WTC11 (cell line): ENCODE measurements around the gene HIKESHI. TPM values are rescaled to one million over a fixed set of nuclear protein-coding genes. Genes with fewer than 3 reads are reported as not detected.
A peak's percentile ranks its signal among the peaks of the same experiment; 100 is the strongest.

ENCODE experiments used
- ATAC-seq: fragments of 200-7000 bp; cut with Tn5 transposase; 2 replicates; pipeline ENCODE4 v1.10.0; 2021; ENCODE audit warnings: mild to moderate bottlenecking, moderate library complexity
- CTCF ChIA-PET: fragments of 300-600 bp; sonication (Branson Sonifier 250); formaldehyde crosslinking; loops from one replicate; lab custom pipeline; 2021; ENCODE audit warnings: antibody characterized with exemption; lab: Charles Lee
- POLR2A ChIA-PET: fragments of 350-600 bp; sonication (Branson Sonifier 250); formaldehyde crosslinking; loops from one replicate; lab custom pipeline; 2021; ENCODE audit warnings: antibody characterized with exemption; lab: Charles Lee
- DNase-seq: peaks from one replicate; pipeline ENCODE4 v3.0.0; 2021; ENCODE audit warnings: low spot score
- H3K27ac Mint-ChIP-seq: 2 replicates; pipeline ENCODE4 v1.8.0; 2021; ENCODE audit warnings: mixed read lengths
- H3K27me3 Mint-ChIP-seq: 2 replicates; pipeline ENCODE4 v1.8.0; 2021; ENCODE audit warnings: low read depth, mild to moderate bottlenecking, moderate library complexity, mixed read lengths
- H3K36me3 Mint-ChIP-seq: 2 replicates; pipeline ENCODE4 v1.8.0; 2021; ENCODE audit warnings: mixed read lengths
- H3K4me1 Mint-ChIP-seq: 2 replicates; pipeline ENCODE4 v1.8.0; 2022; ENCODE audit warnings: mixed read lengths
- H3K4me3 Mint-ChIP-seq: 2 replicates; pipeline ENCODE4 v1.8.0; 2021; ENCODE audit warnings: mild to moderate bottlenecking, moderate library complexity, mixed read lengths
- H3K9me3 Mint-ChIP-seq: 2 replicates; pipeline ENCODE4 v1.8.0; 2021; ENCODE audit warnings: mixed read lengths
- ATF3 ChIP-seq: sonication (generic); formaldehyde crosslinking; conservative IDR thresholded peaks from 2 replicates; pipeline ENCODE4 v1.8.1; 2022; ENCODE audit warnings: mild to moderate bottlenecking, missing genetic modification reagents
- ERG ChIP-seq: fragments of 250-450 bp; sonication (Bioruptor Pico); IDR thresholded peaks from 2 replicates; pipeline ENCODE4 v1.8.0; 2021; ENCODE audit warnings: mild to moderate bottlenecking
- HMGXB4 ChIP-seq: sonication (generic); formaldehyde crosslinking; IDR thresholded peaks from 2 replicates; pipeline ENCODE4 v1.8.1; 2023; ENCODE audit warnings: mild to moderate bottlenecking, moderate library complexity, missing genetic modification reagents
- IRF1 ChIP-seq: sonication (generic); formaldehyde crosslinking; IDR thresholded peaks from 2 replicates; pipeline ENCODE4 v1.8.0; 2023; ENCODE audit warnings: missing genetic modification reagents
- MLX ChIP-seq: sonication (generic); formaldehyde crosslinking; IDR thresholded peaks from 2 replicates; pipeline ENCODE4 v1.8.1; 2023; ENCODE audit warnings: mild to moderate bottlenecking, missing genetic modification reagents, moderate library complexity
- PRRX2 ChIP-seq: fragments of 250-450 bp; sonication (Bioruptor Pico); IDR thresholded peaks from 2 replicates; pipeline ENCODE4 v1.8.0; 2021; ENCODE audit warnings: mild to moderate bottlenecking
- SP1 ChIP-seq: sonication (generic); formaldehyde crosslinking; conservative IDR thresholded peaks from 2 replicates; pipeline ENCODE4 v1.8.1; 2022; ENCODE audit warnings: missing genetic modification reagents
- STAT6 ChIP-seq: sonication (generic); formaldehyde crosslinking; conservative IDR thresholded peaks from 2 replicates; pipeline ENCODE4 v1.8.1; 2023; ENCODE audit warnings: mild to moderate bottlenecking, low read depth, missing genetic modification reagents, moderate library complexity
- TP53 ChIP-seq: sonication (generic); formaldehyde crosslinking; IDR thresholded peaks from 2 replicates; pipeline ENCODE4 v1.8.1; 2023; ENCODE audit warnings: mild to moderate bottlenecking, missing genetic modification reagents
- USF1 ChIP-seq: sonication (generic); formaldehyde crosslinking; IDR thresholded peaks from 2 replicates; pipeline ENCODE4 v1.8.0; 2022; ENCODE audit warnings: mild to moderate bottlenecking, missing genetic modification reagents
- ZMAT4 ChIP-seq: fragments of 250-450 bp; sonication (Bioruptor Pico); IDR thresholded peaks from 2 replicates; pipeline ENCODE4 v1.9.0; 2021; ENCODE audit warnings: mild to moderate bottlenecking
- ZNF121 ChIP-seq: sonication (generic); formaldehyde crosslinking; IDR thresholded peaks from 2 replicates; pipeline ENCODE4 v1.8.0; 2023; ENCODE audit warnings: missing genetic modification reagents
- ZNF281 ChIP-seq: sonication (generic); formaldehyde crosslinking; IDR thresholded peaks from 2 replicates; pipeline ENCODE4 v1.8.0; 2023; ENCODE audit warnings: mild to moderate bottlenecking, missing genetic modification reagents
- ZNF423 ChIP-seq: fragments of 250-450 bp; sonication (Bioruptor Pico); IDR thresholded peaks from 2 replicates; pipeline ENCODE4 v2.1.2; 2022; ENCODE audit warnings: mild to moderate bottlenecking, moderate library complexity
- total RNA-seq: library from RNA; stranded (reverse); gene quantifications from 3 replicates; pipeline ENCODE4 v1.2.3, GENCODE V29; 2021

Gene HIKESHI
- total RNA-seq, 1 experiment from 2014 or later = 48.3 TPM

- TF ChIP-seq TP53 (CRISPR knock-in tag) (no peak), PRRX2 (CRISPR knock-in tag) (no peak), IRF1 (CRISPR knock-in tag) (no peak), ZMAT4 (CRISPR knock-in tag) (no peak)
- TF ChIP-seq, all 79 proteins: peak for 4
Observed at GRCh38 chr11:86358720-86359119, 56.7 kb downstream of the HIKESHI start (continued).

GRCh38 chr11:86360775-86361395, 58.8 kb downstream of the HIKESHI start:
- Mint-ChIP-seq H3K4me3 (no peak overlapping the region), H3K36me3 (peaks cover 6% of the 10 kb centered on the region; the same call in 1 of the 2 replicates), H3K4me1 (peaks cover 38% of the 10 kb centered on the region), H3K27me3 (no peaks in the 10 kb centered on the region), H3K9me3 (peaks cover 18% of the 10 kb centered on the region), H3K27ac (peak overlapping the region; percentile 34; the same call in 1 of the 2 replicates)
- ChIA-PET CTCF (interaction anchor here (0.6 to 3.4 kb wide), 31 partner anchors 9 to 506 kb away, joined by 3 to 37 read pairs (median 4); partner anchors contain the start of genes CCDC81 and CCDC83), POLR2A (no interaction called here)
- DNase-seq (no peak), ATAC-seq (peak; percentile 56)
- no peak for TF ChIP-seq ZNF121 (CRISPR knock-in tag)
- no peak for TF ChIP-seq ERG
- no peak for TF ChIP-seq HMGXB4 (CRISPR knock-in tag)
- TF ChIP-seq SP1 (CRISPR knock-in tag) = no peak
- TF ChIP-seq USF1 (CRISPR knock-in tag) = no peak
- TF ChIP-seq ATF3 = no peak
- TF ChIP-seq MLX = no peak
- TF ChIP-seq PRRX2 (CRISPR knock-in tag) = no peak
- TF ChIP-seq ZNF423 (CRISPR knock-in tag) = no peak
- TF ChIP-seq ZNF281 (CRISPR knock-in tag) = no peak
- no peak for TF ChIP-seq STAT6 (CRISPR knock-in tag)
- TF ChIP-seq, all 79 proteins: peak for 0
